ENCODE measurements around the gene NEURL4.
"Not testable (repeated sequence)": the region's sequence is repeated elsewhere in the genome, so short reads cannot be mapped to it uniquely, and the experiment has no call there.

The NEURL4 gene

DNA sequence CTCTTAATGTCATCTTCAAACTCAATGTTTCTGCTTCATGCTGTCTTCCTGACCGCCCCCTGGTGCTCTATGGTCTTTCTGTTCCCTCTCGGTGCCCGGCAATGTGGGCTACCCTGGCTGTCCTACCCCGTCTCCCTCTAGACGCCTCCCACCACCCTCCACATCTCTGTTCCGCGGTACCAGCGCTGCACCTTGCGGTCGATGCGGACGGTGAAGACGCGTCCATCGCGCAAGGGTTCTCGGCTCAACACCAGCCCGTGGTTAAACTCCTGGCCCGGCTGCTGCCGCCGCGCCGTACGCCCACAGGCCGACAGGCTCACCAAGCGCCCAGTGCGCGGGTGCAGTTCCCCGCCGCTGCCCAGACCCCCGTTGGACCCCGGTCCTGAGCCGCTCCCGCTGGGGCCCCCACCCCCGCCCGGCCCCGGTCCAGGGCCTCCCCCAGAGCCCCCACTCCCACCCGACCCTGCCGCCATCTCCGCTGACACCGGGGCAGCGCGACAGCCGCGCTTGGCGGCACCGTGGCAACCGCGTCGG lies at the start of gene NEURL4:
Gene NEURL4, minus strand, starts transcription at position 496 of the 534 bp plus-strand sequence. Its CDS starts 23 bp downstream, at position 473.
- peak; percentile 47 for DNase-seq

- no peak for DNase-seq
These were observed 45.2 kb upstream of the NEURL4 start for GRCh38 chr17:7374353-7374752.

- DNase-seq: no peak
These were observed 41.7 kb upstream of the NEURL4 start for GRCh38 chr17:7370853-7371252.

DNA sequence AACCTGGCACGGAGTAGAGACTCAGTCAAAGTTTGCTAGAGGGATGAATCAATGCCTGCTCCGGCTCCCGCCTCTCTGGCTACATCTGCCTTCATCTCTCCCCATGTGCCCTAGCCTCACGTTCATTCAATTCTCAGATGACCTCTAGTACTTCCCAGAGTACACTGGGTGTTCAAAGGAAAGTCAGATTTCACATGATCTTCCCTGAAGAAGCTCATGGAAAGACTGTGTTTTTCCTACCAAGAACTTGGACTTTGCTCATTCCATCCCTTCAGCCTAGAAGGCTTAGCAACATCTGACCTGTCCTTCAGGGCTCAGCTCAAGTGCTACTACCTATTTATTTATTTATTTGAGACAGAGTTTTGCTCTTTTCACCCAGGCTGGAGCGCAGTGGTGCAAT lies 40.7 kb upstream of the NEURL4 start:
- DNase-seq: no peak

- not testable (repeated sequence) for DNase-seq
These were observed 39.5 kb upstream of the NEURL4 start for GRCh38 chr17:7368599-7368994.

DNA sequence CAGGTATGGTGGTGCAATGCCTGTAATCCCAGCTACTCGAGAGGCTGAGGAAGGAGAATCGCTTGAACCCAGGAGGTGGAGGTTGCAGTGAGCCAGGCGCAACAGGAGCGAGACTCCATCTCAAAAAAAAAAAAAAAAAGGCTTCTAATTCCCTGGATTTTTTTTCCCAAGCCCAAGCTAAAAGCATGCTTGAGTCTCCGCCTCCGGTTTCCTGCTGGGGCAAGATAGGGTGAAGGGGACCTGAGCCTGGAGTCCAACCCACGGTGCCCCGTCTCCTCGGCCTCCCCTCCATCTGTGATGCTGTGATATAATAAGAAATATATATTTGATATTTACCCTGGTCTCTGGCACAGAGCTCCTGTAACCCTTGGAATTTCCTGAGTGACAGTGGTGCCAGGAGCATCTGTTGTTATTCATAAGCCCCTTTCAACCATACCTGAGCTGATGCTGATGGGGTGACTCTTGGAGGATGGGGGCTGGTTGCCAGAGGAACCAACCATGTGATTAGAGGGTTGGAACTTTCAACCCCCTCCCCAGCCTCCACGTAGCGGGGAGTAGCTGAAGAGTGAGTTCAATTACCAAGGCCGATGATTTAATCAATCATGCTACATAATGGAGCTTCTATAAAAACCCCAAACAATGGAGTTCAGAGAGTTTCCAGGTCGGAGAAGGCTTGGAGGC lies 38.9 kb upstream of the NEURL4 start:
- no peak for DNase-seq

DNA sequence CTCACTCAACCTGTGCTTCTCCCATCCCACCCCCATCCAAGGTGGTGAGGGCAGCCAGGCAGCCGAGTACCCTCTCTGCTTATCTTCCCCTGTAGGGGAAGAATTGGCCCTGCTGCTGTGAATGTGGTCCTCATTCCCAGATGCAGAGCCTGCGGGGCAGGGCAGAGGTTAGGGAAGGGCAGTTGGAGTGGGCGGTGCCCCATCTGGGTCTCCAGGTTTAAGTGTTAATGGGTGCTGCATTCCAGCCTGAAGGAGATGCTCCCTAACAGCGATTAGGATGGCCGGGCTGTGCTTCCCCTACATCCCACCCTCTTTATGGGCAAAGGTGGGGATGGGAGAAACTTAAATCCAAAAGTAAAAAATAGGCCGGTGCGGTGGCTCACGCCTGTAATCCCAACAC lies 37.9 kb upstream of the NEURL4 start:
- DNase-seq: no peak

- not testable (repeated sequence) for DNase-seq
These were observed 36.8 kb upstream of the NEURL4 start for GRCh38 chr17:7365963-7366362.

DNA sequence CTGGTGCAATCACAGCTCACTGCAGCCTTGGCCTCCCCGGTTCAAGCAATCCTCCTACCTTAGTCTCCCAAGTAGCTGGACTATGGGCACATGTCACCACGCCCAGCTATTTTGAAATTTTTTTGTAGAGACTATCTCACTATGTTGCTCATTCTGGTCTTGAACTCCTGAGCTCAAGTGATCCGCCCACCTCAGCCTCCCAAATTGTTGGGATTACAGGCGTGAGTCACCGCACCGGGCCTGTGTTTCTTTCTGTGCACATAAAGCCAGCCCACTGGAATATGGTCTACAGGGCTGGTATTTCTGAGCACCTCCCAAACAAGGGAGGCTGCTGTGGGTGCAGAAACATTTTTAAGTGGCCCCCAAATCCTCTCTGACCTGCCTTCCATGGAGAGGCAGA lies 34.2 kb upstream of the NEURL4 start:
- DNase-seq: no peak

DNA sequence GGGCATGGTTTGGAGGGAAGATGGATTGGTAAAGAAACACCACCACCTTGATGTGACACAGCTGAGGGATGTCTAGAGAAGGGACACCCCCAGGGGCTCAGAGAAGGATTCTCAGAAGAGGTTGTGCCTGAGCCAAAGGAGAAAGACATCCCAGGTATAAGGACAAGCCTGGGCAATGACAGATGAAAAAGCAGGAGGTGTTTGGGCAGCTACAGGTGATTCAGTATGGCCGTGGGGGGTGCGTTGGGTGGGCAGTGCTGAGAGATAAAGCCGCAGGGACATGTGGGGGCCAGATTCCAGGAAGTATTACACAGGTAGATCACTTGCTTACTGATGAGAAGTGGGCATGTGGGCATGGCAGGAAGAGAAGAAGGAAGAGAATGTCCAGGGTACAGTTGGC lies 32.8 kb upstream of the NEURL4 start:
- DNase-seq: no peak

DNA sequence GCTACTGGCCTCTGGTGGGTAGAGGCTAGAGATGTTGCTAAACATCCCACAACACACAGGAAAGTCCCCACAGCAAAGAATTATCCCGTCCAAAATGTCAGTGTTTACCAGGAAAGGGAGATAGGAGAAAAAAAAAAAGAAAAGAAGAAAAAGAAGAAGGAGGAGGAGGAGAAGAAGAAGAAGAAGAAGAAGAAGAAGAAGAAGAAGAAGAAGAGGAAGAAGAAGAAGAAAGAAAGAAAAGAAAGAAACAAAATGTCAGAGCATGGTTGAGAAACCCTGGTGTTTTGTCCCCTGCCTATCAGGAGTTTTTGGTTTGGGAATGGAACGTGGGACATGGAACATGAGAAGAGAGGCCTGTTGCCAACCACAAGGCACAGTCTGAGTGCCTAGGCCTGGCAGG lies 28.2 kb upstream of the NEURL4 start:
- no peak for DNase-seq

- no peak for DNase-seq
These were observed 27.6 kb upstream of the NEURL4 start for GRCh38 chr17:7356756-7357155.

DNA sequence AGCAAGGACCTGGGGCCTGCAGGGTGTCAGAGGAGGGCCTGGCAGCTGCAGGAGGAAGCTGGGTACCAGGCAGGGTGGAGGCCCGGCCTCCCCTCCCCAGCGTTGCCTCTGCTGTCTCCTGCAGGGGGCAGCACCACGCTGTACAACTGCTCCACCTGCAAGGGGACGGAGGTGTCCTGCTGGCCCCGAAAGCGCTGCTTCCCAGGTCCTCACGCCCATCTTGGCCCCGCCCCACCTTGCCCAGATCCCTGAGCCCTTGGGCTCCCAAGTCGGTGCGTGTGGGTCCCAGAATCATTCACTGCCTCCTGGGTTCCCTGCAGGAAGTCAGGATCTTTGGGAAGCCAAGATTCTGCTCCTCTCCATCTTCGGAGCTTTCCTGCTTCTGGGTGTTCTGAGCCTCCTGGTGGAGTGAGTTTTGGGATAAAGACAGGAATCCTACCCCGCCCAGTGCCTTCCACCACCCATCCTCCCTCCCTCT lies 27.0 kb upstream of the NEURL4 start:
- peak; percentile 88 for DNase-seq

DNA sequence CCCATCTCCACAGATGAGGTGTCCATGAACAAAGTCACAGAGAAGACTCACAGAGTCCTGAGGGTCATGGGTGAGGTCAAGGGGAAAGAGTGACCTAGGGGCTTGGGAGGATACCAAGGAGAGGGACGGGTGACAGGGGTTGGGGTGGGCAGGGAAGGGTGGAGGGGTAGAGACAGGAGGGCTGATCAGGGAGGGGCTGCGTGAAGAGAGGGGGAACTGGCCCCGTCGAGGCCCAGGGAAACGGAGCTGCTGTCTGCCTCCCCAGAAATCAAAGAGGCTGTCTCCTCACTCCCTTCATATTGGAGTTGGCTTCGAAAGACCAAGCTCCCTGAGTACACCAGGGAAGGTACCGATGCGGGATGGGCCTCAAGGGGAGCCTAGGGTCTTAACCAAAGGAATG lies 26.4 kb upstream of the NEURL4 start:
- DNase-seq: no peak

- no peak for DNase-seq
These were observed 25.9 kb upstream of the NEURL4 start, which contains the start of gene TMEM95 for GRCh38 chr17:7355053-7355452. Gene TMEM95 (plus strand): TSS chr17:7355156. CDS start chr17:7355205, 49 bp downstream.

DNA sequence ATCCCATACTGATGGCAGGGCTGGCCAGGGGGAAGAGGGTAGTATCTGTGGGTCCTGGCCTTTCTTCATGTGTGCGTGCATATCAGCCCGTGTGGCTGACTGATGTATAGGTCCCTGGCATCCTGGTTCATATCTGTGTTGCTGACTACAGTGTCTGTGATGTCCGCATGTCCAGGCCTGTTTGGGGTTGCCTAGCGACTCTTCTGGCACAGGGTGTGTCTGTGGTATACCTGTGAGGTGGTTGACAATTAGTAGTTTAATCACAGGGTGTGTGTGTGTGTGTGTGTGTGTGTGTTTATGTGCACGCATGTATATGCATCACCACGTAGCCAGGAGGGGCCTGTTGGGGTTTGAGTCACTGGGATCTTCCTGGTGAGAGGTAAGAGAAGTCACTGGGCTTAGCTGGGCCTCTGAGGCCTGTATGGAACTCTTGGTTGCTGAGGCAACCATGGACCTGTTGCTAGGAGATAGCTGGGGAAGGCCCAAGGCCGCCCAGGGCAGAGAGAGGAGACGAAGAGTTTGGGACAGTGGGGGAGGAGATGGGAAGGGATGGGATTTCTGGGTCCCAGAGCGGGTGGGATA lies 25.2 kb upstream of the NEURL4 start:
- peak; percentile 27 for DNase-seq

GRCh38 chr17:7352910-7353635 lies 23.9 kb upstream of the NEURL4 start:
- no peak for DNase-seq

DNA sequence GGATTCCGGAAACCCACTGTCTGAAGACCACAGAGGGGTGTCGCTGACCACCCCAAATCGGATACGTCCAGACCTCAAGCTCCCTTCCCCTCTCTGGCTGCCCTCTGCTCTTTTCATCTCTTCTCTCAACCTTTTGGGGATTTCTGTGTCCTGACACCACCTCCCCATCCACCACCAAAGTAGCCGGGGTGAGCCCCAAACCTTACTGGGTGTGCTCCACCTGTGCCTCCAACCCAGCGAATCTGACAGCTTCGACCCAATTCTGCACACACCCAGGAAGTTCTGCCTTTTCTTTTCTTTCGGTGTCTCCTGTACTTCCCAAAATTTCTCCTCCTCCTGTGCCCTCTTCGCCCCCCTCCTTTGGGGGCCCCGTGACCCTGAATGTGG lies 23.4 kb upstream of the NEURL4 start:
- peak; percentile 26 for DNase-seq

- DNase-seq: peak; percentile 83
These were observed 22.7 kb upstream of the NEURL4 start, which contains the start of gene KCTD11 for GRCh38 chr17:7351665-7352502. Gene KCTD11 (plus strand): TSS chr17:7352162.

- no peak for DNase-seq
These were observed 19.5 kb upstream of the NEURL4 start for GRCh38 chr17:7348478-7349242.

DNA sequence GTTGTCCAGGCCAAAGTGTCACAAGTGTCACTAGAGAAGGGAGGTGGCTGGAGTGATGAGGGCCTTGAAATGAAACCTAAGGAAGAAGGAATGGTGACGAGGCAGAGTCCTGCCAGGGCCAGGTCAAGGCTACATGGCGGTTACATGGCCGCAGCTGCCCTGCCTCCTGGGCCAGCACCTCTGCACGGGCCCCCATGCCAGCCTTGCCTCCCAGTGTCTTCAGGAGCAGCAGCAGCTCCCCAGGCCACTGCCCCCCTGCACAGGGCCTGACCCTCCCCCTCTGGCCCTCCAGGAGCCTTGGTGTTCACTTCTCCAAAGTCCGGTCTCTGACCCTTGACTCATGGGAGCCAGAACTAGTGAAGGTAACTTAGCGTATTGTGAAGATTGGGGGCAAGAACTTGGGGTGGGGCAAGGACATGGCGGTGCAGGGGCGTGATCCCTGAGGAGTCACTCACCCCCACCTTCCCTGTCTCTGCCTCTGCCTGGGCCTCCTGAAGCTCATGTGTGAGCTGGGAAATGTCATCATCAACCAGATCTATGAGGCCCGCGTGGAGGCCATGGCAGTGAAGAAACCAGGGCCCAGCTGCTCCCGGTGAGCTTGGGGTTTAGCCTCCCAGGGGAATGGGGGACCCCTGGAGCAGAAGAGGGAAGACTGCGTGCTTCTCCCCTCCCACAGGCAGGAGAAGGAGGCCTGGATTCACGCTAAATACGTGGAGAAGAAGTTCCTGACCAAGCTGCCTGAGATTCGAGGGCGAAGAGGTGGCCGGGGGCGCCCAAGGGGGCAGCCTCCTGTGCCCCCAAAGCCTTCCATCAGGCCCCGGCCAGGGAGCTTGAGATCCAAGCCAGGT lies 18.7 kb upstream of the NEURL4 start:
- no peak for DNase-seq
